Thyroid gland (tissue), 4 donors: ENCODE data around the gene PAFAH1B1. TPM values are rescaled to one million over a fixed set of nuclear protein-coding genes. Genes with fewer than 3 reads are reported as not detected.
A peak's percentile ranks its signal among the peaks of the same experiment; 100 is the strongest.

ENCODE experiments used
- DNase-seq, 2 donors: peaks; one replicate each; pipeline ENCODE4 v3.0.0-alpha.2; 2019
- H3K27ac ChIP-seq, 3 donors: fragments of 200-600 bp; sonication (generic); 1 replicate in 2 of 3; 2 replicates in 1 of 3; pipeline ENCODE4 v1.5.1; 2016 to 2019; ENCODE audit warnings: mild to moderate bottlenecking in 1 of 3, moderate library complexity in 1 of 3
- H3K27me3 ChIP-seq: fragments of 200-600 bp; sonication (generic); one replicate; pipeline ENCODE4 v1.5.1; 2019
- H3K36me3 ChIP-seq, 2 donors: fragments of 200-600 bp; sonication (generic); one replicate each; pipeline ENCODE4 v1.5.1; 2016 to 2019
- H3K4me1 ChIP-seq, 2 donors: fragments of 200-600 bp; sonication (generic); one replicate each; pipeline ENCODE4 v1.5.1; 2017 to 2019
- H3K4me3 ChIP-seq, 3 donors: fragments of 200-600 bp; sonication (generic); replicated peaks in 1 of 3; 1 replicate in 2 of 3; 2 replicates in 1 of 3; pipeline ENCODE4 v1.5.1; 2016; ENCODE audit warnings: mild to moderate bottlenecking in 1 of 3
- H3K9me3 ChIP-seq: fragments of 200-600 bp; sonication (generic); one replicate; pipeline ENCODE4 v1.5.1; 2017
- POLR2A ChIP-seq, 2 donors: fragments of 450-650 bp; IDR thresholded peaks; one replicate each; pipeline ENCODE4 v1.6.1; 2017; ENCODE audit warnings: antibody characterized with exemption in 2 of 2, mild to moderate bottlenecking in 2 of 2, moderate library complexity in 1 of 2
- WGBS, 2 donors: methylation state at CpG; one replicate each; pipeline ENCODE4 v1.1.5; 2017; 5-methylcytosine and 5-hydroxymethylcytosine counted together
- intact Hi-C: fragments of 100-400 bp; cut with DNase I; formaldehyde crosslinking; loops from one replicate; pipeline ENCODE4 v1.15.1; 2023
- total RNA-seq, 4 donors: library from RNA; depleted of rRNA; stranded (reverse); fragments of >200 nt; gene quantifications; one replicate each; pipeline ENCODE4 v1.2.3, GENCODE V29; 2016
- TF ChIP-seq, protein P1 (sequence below), 6 experiments: fragments of 200-600 bp in 3 of 6; fragments of 450-650 bp in 3 of 6; sonication (generic) in 3 of 6; IDR thresholded peaks; one replicate each; pipeline ENCODE4 v1.5.1; 2016 to 2019; ENCODE audit warnings: antibody characterized with exemption in 6 of 6, mild to moderate bottlenecking in 2 of 6, inconsistent platforms in 1 of 6, moderate library complexity in 1 of 6

PAFAH1B1 gene
- total RNA-seq, 4 donors from 2014 or later, result 102 to 184 (median 109) TPM

- Histone ChIP-seq H3K27ac (peak overlapping the region; percentile 95 to 99 (median 97)), H3K4me1 (peaks cover 40 to 47% of the 10 kb centered on the region in 2 donors), H3K4me3 (no peak overlapping the region), H3K27me3 (no peaks in the 10 kb centered on the region), H3K9me3 (no peaks in the 10 kb centered on the region), H3K36me3 (peaks cover 19 to 28% of the 10 kb centered on the region in 2 donors)
- TF ChIP-seq, protein P1, sequence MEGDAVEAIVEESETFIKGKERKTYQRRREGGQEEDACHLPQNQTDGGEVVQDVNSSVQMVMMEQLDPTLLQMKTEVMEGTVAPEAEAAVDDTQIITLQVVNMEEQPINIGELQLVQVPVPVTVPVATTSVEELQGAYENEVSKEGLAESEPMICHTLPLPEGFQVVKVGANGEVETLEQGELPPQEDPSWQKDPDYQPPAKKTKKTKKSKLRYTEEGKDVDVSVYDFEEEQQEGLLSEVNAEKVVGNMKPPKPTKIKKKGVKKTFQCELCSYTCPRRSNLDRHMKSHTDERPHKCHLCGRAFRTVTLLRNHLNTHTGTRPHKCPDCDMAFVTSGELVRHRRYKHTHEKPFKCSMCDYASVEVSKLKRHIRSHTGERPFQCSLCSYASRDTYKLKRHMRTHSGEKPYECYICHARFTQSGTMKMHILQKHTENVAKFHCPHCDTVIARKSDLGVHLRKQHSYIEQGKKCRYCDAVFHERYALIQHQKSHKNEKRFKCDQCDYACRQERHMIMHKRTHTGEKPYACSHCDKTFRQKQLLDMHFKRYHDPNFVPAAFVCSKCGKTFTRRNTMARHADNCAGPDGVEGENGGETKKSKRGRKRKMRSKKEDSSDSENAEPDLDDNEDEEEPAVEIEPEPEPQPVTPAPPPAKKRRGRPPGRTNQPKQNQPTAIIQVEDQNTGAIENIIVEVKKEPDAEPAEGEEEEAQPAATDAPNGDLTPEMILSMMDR (IDR thresholded peaks at IDR 0.05), result no peak
- TF ChIP-seq POLR2A (IDR thresholded peaks at IDR 0.05), result no peak
- intact Hi-C loops, result no loop called here
- 81 to 88% methylated on average over 6 of the region's 6 CpGs for WGBS, 2 donors
- no peak for DNase-seq
Measured at GRCh38 chr17:2687074-2687418, 93.6 kb downstream of the PAFAH1B1 start.

DNA sequence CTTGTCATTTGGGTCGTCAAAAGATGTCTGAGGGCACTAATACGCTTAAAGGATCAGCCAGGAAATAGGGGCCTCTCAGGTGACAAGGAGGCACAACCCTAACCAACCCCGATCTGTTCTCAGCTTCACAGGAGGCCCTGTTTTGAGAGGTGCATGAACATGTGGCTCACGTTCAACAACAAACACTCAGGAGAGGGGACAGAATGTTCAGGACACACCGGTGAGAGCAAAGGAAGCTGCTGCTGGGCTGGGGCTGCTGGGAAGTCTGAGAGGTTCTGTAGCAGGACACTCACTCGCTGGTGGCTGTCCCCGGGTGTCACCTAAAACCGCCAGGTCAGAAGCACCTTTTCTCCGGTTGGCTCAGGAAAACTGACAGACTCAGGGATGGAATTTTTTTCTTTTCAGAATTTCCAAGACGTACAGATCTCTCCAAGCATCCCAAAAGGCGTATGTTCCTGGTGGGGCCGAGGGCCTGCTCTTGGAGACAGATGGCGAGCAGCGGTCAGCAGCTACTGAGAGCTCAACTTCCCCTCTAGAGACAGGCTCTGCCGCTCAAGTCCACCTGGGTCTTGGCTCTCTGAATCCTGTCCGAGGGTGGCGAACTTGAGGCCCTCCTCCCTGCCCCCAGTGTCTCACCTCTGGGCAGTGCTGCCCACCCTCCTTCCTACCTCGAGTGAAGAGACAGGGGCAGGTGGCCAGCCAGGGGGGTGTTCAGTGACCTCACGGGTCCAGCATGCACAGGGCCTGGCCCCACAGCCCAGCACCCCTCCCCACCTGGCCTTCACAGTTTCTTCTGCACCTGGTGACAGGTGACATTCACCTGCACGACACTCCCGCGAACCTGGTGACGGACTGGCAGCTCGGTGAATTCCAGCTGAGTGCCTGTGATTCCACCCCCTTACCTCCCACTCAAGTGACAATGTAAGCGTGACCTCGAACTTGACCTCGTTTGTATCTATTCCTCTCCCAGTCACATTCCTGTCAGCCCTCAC is 95.2 kb downstream of the PAFAH1B1 start:
- Histone ChIP-seq H3K27ac (peak overlapping the region; percentile 95 to 99 (median 97)), H3K27me3 (no peaks in the 10 kb centered on the region), H3K36me3 (peaks cover 12 to 29% of the 10 kb centered on the region in 2 donors), H3K4me3 (no peak overlapping the region), H3K4me1 (peaks cover 40 to 47% of the 10 kb centered on the region in 2 donors), H3K9me3 (no peaks in the 10 kb centered on the region)
- TF ChIP-seq, protein P1 (IDR thresholded peaks at IDR 0.05), result peak in 1 of 6 experiments; percentile 11
- TF ChIP-seq POLR2A (IDR thresholded peaks at IDR 0.05), result peak in 1 of 2 donors; percentile 66
- WGBS, 2 donors, result 36 to 43% methylated on average over 23 to 26 of the region's 27 CpGs
- peak; percentile 95 for DNase-seq
- intact Hi-C loops, result no loop called here

GRCh38 chr17:2689411-2690164 is 96.1 kb downstream of the PAFAH1B1 start:
- Histone ChIP-seq H3K36me3 (peaks cover 20 to 30% of the 10 kb centered on the region in 2 donors), H3K9me3 (no peaks in the 10 kb centered on the region), H3K4me3 (no peak overlapping the region), H3K27me3 (no peaks in the 10 kb centered on the region), H3K27ac (peak overlapping the region; percentile 95 to 99 (median 97)), H3K4me1 (peaks cover 40 to 47% of the 10 kb centered on the region in 2 donors)
- intact Hi-C loops, result loop anchor here (10.0 kb wide), 1 partner anchor 95 kb away; the partner anchor contains the start of gene PAFAH1B1
- TF ChIP-seq, protein P1 (IDR thresholded peaks at IDR 0.05), result no peak
- no peak for TF ChIP-seq POLR2A (IDR thresholded peaks at IDR 0.05)
- DNase-seq, result no peak
- WGBS, 2 donors, result 58 to 74% methylated on average over 17 to 21 of the region's 40 CpGs

GRCh38 chr17:2690165-2691068 is 97.0 kb downstream of the PAFAH1B1 start:
- Histone ChIP-seq H3K9me3 (no peaks in the 10 kb centered on the region), H3K4me3 (no peak overlapping the region), H3K36me3 (peaks cover 27 to 37% of the 10 kb centered on the region in 2 donors), H3K27ac (peak overlapping the region; percentile 95 to 99 (median 97)), H3K27me3 (no peaks in the 10 kb centered on the region), H3K4me1 (peaks cover 40 to 47% of the 10 kb centered on the region in 2 donors)
- DNase-seq, result no peak
- WGBS, 2 donors, result 92 to 93% methylated on average over 40 to 48 of the region's 55 CpGs
- intact Hi-C loops, result loop anchor here (10.0 kb wide), 1 partner anchor 96 kb away; the partner anchor contains the start of gene PAFAH1B1
- TF ChIP-seq, protein P1 (IDR thresholded peaks at IDR 0.05), result no peak
- TF ChIP-seq POLR2A (IDR thresholded peaks at IDR 0.05), result no peak
